Fibroblast of villous mesenchyme (primary cell): ENCODE data around the gene CAMK1D. TPM values are rescaled to one million over a fixed set of nuclear protein-coding genes. Genes with fewer than 3 reads are reported as not detected.

Experiments used
- DNase-seq: peaks from one replicate; pipeline ENCODE4 v3.0.0-alpha.2; 2010; ENCODE audit warnings: low read depth
- H3K4me3 ChIP-seq: 2 replicates; pipeline ENCODE4 v1.5.1; 2011; ENCODE audit warnings: low read depth, mild to moderate bottlenecking, low read length
- total RNA-seq: library from RNA; depleted of rRNA; stranded (reverse); fragments of >200 nt; gene quantifications from 2 replicates; pipeline ENCODE4 v1.2.3, GENCODE V29; 2012
- TF ChIP-seq, protein P1 (sequence below): IDR thresholded peaks from 2 replicates; pipeline ENCODE4 v1.5.1; 2012; ENCODE audit warnings: low read depth, mild to moderate bottlenecking, low read length; ENCODE audit not compliant: insufficient read depth

The CAMK1D gene
- total RNA-seq, 1 donor = 1.3 TPM

DNA sequence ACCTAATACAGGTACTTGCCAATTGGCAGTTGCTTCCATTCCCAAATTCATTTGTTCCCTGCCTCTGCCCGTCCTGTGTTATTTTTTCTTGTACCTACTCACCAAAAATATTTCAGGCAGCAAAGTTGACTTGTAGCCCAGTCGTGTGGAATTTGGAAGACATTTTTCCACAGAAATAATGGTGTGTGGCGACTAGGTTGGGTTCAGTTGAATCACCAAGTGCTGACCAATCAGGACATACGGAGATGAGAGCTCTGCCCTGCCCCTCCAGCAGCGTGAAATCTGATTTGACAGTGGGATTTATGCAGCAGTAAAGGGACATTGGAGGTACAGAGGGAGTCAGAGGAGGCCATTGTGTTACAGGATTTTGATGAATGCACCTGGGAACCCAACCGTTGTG lies 435.3 kb downstream of the CAMK1D start:
- TF ChIP-seq, protein P1, sequence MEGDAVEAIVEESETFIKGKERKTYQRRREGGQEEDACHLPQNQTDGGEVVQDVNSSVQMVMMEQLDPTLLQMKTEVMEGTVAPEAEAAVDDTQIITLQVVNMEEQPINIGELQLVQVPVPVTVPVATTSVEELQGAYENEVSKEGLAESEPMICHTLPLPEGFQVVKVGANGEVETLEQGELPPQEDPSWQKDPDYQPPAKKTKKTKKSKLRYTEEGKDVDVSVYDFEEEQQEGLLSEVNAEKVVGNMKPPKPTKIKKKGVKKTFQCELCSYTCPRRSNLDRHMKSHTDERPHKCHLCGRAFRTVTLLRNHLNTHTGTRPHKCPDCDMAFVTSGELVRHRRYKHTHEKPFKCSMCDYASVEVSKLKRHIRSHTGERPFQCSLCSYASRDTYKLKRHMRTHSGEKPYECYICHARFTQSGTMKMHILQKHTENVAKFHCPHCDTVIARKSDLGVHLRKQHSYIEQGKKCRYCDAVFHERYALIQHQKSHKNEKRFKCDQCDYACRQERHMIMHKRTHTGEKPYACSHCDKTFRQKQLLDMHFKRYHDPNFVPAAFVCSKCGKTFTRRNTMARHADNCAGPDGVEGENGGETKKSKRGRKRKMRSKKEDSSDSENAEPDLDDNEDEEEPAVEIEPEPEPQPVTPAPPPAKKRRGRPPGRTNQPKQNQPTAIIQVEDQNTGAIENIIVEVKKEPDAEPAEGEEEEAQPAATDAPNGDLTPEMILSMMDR = no peak
- no peak for DNase-seq
- no peak overlapping the region for H3K4me3 ChIP-seq

DNA sequence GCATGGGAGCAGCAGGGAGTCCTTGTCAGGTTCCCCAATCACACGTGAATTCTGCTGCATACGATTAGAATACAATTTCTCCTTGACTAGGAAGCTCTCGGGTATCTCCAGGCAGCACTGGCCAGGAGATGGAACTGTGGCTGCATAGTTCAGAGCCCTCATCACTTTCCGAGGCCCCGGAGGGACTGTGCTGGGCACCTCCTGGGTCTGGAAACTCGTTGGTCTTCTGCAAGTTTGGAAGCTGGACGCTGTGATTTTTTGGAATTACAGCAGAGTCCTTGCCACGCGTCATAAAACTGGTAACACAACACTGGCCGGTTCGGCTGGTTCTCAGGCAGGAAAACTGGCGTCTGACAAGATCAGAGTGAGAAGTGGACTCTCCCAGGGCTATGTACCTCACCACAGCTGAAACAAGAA lies 436.1 kb downstream of the CAMK1D start:
- TF ChIP-seq, protein P1 = no peak
- no peak overlapping the region for H3K4me3 ChIP-seq
- no peak for DNase-seq

DNA sequence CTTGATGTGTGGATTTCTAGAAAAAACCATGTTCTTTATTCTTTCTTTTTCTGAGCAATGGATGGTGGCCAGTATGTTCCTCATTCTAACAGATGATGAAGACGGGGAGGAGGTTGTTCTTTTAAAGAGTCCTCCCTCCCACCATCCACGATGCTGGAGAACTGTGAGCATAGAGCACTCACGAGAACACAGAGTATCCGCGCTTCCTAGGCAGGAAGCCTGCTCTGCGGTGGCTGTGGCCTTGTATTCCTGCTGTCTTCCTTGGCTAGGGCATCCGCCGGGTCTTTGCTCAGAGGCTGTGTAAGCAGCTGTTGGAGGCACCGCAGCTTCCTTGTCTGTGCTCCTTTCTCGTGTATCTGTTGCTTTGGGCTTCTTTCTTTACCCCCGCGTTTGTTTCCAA lies 437.9 kb downstream of the CAMK1D start:
- DNase-seq = no peak
- TF ChIP-seq, protein P1 = no peak

DNA sequence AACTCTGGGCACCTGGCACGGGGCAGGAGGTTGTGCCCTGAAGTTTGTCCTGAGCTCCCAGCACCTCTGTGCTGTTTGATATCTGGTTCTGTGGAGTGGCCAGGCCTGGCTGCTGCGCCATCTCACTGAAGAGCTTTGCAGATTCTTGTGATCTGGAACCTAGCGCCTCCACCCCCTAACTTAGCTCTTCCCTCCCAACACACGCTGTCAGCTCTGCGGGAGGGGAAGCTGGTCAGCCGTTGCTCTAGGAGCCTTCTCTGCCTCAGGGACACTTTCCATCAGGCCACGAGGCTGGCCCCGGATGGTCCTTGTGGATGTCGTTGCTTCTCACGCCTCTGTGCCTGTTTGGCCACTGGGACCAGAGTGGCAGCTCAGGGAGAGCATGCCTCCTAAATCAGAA lies 438.9 kb downstream of the CAMK1D start:
- H3K4me3 ChIP-seq = no peak overlapping the region
- no peak for DNase-seq
- TF ChIP-seq, protein P1 = no peak

More for the DNA sequence above, 437.9 kb downstream of the CAMK1D start:
- H3K4me3 ChIP-seq = no peak overlapping the region

DNA sequence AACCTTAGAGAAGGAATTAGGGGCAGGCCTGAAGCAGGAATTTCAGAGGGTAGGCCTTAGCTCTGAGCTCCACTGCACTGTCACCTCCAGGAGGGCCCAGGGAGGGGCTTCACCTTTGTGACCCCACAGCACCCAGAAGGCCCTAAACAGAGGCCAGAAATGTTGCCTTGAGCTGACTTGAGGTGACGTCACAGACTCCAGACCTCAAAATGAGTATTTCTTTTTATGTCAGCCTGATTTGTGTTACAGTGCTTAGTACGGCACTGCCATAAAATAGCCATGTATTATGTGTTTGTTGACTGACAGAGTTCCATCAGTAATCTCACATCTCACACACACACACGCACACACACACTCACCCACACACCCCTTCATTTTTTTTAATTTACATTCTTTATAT lies 440.9 kb downstream of the CAMK1D start:
- H3K4me3 ChIP-seq = no peak overlapping the region
- DNase-seq = no peak
- TF ChIP-seq, protein P1 = no peak

DNA sequence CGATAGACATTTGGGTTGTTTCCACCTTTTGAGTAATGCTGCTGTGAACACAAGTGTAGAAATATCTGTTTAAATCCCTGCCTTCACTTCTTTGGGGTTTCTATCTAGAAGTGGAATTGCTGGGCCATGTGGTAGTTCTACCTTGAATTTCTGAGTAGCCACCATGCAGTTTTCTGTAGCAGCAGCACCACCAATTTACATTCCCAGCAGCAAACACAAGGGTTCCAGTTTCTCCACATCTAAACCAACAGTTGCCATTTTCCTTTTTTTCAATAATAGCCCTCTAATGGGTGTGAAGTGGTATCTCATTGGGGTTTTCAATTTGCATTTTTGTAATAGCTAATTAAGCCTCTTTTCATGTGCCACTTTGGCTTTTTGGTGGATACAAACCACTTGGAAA lies 442.4 kb downstream of the CAMK1D start:
- DNase-seq = no peak
- H3K4me3 ChIP-seq = no peak overlapping the region
- TF ChIP-seq, protein P1 = no peak

GRCh38 chr10:12792889-12793556 lies 443.7 kb downstream of the CAMK1D start:
- no peak for DNase-seq
- TF ChIP-seq, protein P1 = no peak
- no peak overlapping the region for H3K4me3 ChIP-seq
